Suprapubic skin (tissue), 4 donors: ENCODE measurements around the gene PRKCQ. TPM values are rescaled to one million over a fixed set of nuclear protein-coding genes. Genes with fewer than 3 reads are reported as not detected.

Experiments
- DNase-seq, 2 donors: peaks; one replicate each; pipeline ENCODE4 v3.0.0-alpha.2; 2019; ENCODE audit warnings: low spot score in 2 of 2
- H3K27ac ChIP-seq: fragments of 200-600 bp; sonication (generic); one replicate; pipeline ENCODE4 v1.5.1; 2019
- H3K27me3 ChIP-seq: fragments of 200-600 bp; sonication (generic); one replicate; pipeline ENCODE4 v1.5.1; 2019
- H3K36me3 ChIP-seq: fragments of 200-600 bp; sonication (generic); one replicate; pipeline ENCODE4 v1.5.1; 2019
- H3K4me1 ChIP-seq: fragments of 200-600 bp; sonication (generic); one replicate; pipeline ENCODE4 v1.5.1; 2019
- H3K4me3 ChIP-seq: fragments of 200-600 bp; sonication (generic); one replicate; pipeline ENCODE4 v1.5.1; 2019; ENCODE audit warnings: mild to moderate bottlenecking
- H3K9me3 ChIP-seq: fragments of 200-600 bp; sonication (generic); one replicate; pipeline ENCODE4 v1.5.1; 2019
- CTCF ChIP-seq, 2 donors: fragments of 200-600 bp in 1 of 2; fragments of 450-650 bp in 1 of 2; sonication (generic) in 1 of 2; IDR thresholded peaks; one replicate each; pipeline ENCODE4 v1.5.1; 2016 to 2019; ENCODE audit warnings: antibody characterized with exemption in 2 of 2, mild to moderate bottlenecking in 1 of 2, moderate library complexity in 1 of 2
- EP300 ChIP-seq: sonication (generic); formaldehyde crosslinking; IDR thresholded peaks from one replicate; pipeline ENCODE4 v1.6.1; 2017; ENCODE audit warnings: antibody characterized with exemption
- POLR2A ChIP-seq, 2 donors: fragments of 450-650 bp; IDR thresholded peaks; one replicate each; pipeline ENCODE4 v1.6.1; 2017; ENCODE audit warnings: antibody characterized with exemption in 2 of 2, mild to moderate bottlenecking in 2 of 2, moderate library complexity in 2 of 2
- POLR2AphosphoS5 ChIP-seq, 3 donors: sonication (generic); formaldehyde crosslinking; IDR thresholded peaks; one replicate each; pipeline ENCODE4 v1.6.1; 2017; ENCODE audit warnings: antibody characterized with exemption in 3 of 3
- WGBS: methylation state at CpG from one replicate; pipeline ENCODE4 v1.1.5; 2018; 5-methylcytosine and 5-hydroxymethylcytosine counted together
- total RNA-seq, 4 donors: library from RNA; depleted of rRNA; stranded (reverse); fragments of >200 nt; gene quantifications; one replicate each; pipeline ENCODE4 v1.1.0, GENCODE V29; 2016

Gene PRKCQ
- total RNA-seq, 4 donors from 2014 or later, result 0.51 to 1.0 TPM; not detected in 2

GRCh38 chr10:6460861-6461409, 119.1 kb downstream of the PRKCQ start:
- no peaks in the 10 kb centered on the region for H3K9me3 ChIP-seq
- no peaks in the 10 kb centered on the region for H3K36me3 ChIP-seq
- 91% methylated on average over 2 of the region's 2 CpGs for WGBS
- H3K27me3 ChIP-seq, result no peaks in the 10 kb centered on the region
- H3K4me1 ChIP-seq, result no peaks in the 10 kb centered on the region
- no peak overlapping the region for H3K27ac ChIP-seq
- no peak for DNase-seq
- H3K4me3 ChIP-seq, result no peak overlapping the region
- no peak for TF ChIP-seq CTCF (IDR thresholded peaks at IDR 0.05)
- TF ChIP-seq EP300, result no peak
- TF ChIP-seq POLR2A (IDR thresholded peaks at IDR 0.05), result no peak
- TF ChIP-seq POLR2AphosphoS5 (IDR thresholded peaks at IDR 0.05), result no peak

- no peak overlapping the region for H3K4me3 ChIP-seq
- no peak for DNase-seq
- H3K36me3 ChIP-seq, result no peaks in the 10 kb centered on the region
- no peaks in the 10 kb centered on the region for H3K27me3 ChIP-seq
- TF ChIP-seq CTCF (IDR thresholded peaks at IDR 0.05) (no peak), POLR2AphosphoS5 (IDR thresholded peaks at IDR 0.05) (no peak), EP300 (no peak), POLR2A (IDR thresholded peaks at IDR 0.05) (no peak)
- 88% methylated on average over 5 of the region's 5 CpGs for WGBS
- H3K4me1 ChIP-seq, result no peaks in the 10 kb centered on the region
- no peaks in the 10 kb centered on the region for H3K9me3 ChIP-seq
- H3K27ac ChIP-seq, result no peak overlapping the region
Measured at GRCh38 chr10:6458814-6459213, 121.3 kb downstream of the PRKCQ start.

GRCh38 chr10:6457376-6457775, 122.7 kb downstream of the PRKCQ start:
- TF ChIP-seq EP300 (no peak), POLR2A (IDR thresholded peaks at IDR 0.05) (no peak), POLR2AphosphoS5 (IDR thresholded peaks at IDR 0.05) (no peak), CTCF (IDR thresholded peaks at IDR 0.05) (no peak)
- H3K9me3 ChIP-seq, result no peaks in the 10 kb centered on the region
- no peaks in the 10 kb centered on the region for H3K36me3 ChIP-seq
- H3K27me3 ChIP-seq, result no peaks in the 10 kb centered on the region
- DNase-seq, result no peak
- H3K27ac ChIP-seq, result no peak overlapping the region
- WGBS, result 86% methylated on average over 5 of the region's 5 CpGs
- no peaks in the 10 kb centered on the region for H3K4me1 ChIP-seq
- H3K4me3 ChIP-seq, result no peak overlapping the region

- DNase-seq, result no peak
- Histone ChIP-seq H3K4me3 (no peak overlapping the region), H3K4me1 (no peaks in the 10 kb centered on the region), H3K27me3 (no peaks in the 10 kb centered on the region), H3K9me3 (no peaks in the 10 kb centered on the region), H3K36me3 (no peaks in the 10 kb centered on the region), H3K27ac (no peak overlapping the region)
- TF ChIP-seq POLR2AphosphoS5 (IDR thresholded peaks at IDR 0.05) (no peak), CTCF (IDR thresholded peaks at IDR 0.05) (no peak), EP300 (no peak), POLR2A (IDR thresholded peaks at IDR 0.05) (no peak)
- WGBS, result 96% methylated on average over 1 of the region's 1 CpG
Measured at GRCh38 chr10:6456067-6456466, 124.0 kb downstream of the PRKCQ start.

GRCh38 chr10:6455592-6455991, 124.5 kb downstream of the PRKCQ start:
- TF ChIP-seq POLR2AphosphoS5 (IDR thresholded peaks at IDR 0.05), result no peak
- TF ChIP-seq CTCF (IDR thresholded peaks at IDR 0.05), result no peak
- TF ChIP-seq EP300, result no peak
- TF ChIP-seq POLR2A (IDR thresholded peaks at IDR 0.05), result no peak
- no peaks in the 10 kb centered on the region for H3K36me3 ChIP-seq
- no peaks in the 10 kb centered on the region for H3K27me3 ChIP-seq
- DNase-seq, result no peak
- no peak overlapping the region for H3K27ac ChIP-seq
- 88% methylated on average over 1 of the region's 1 CpG for WGBS
- H3K4me3 ChIP-seq, result no peak overlapping the region
- H3K9me3 ChIP-seq, result no peaks in the 10 kb centered on the region
- no peaks in the 10 kb centered on the region for H3K4me1 ChIP-seq
